ENCODE measurements around the gene OR10A6. TPM values are rescaled to one million over a fixed set of nuclear protein-coding genes. Genes with fewer than 3 reads are reported as not detected.

OR10A6 gene, protein sequence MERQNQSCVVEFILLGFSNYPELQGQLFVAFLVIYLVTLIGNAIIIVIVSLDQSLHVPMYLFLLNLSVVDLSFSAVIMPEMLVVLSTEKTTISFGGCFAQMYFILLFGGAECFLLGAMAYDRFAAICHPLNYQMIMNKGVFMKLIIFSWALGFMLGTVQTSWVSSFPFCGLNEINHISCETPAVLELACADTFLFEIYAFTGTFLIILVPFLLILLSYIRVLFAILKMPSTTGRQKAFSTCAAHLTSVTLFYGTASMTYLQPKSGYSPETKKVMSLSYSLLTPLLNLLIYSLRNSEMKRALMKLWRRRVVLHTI
- polyA plus RNA-seq (2011; rRNA removed) (not detected in 2 replicates), polyA plus RNA-seq (2017; fragmentation: RNase III; extraction: RNeasy Plus Mini Kit Qiagen cat#74134 plus additional on column Dnase treatment) (not detected in 3 replicates), polyA minus RNA-seq (2011; rRNA and poly(A)+ RNA removed) (not detected in 2 replicates)
- not detected in 2 replicates for polyA plus RNA-seq (2012; cell fraction: cytosol; rRNA removed)
- polyA plus RNA-seq (2012; cell fraction: nucleus; rRNA removed), result not detected in 2 replicates

DNA sequence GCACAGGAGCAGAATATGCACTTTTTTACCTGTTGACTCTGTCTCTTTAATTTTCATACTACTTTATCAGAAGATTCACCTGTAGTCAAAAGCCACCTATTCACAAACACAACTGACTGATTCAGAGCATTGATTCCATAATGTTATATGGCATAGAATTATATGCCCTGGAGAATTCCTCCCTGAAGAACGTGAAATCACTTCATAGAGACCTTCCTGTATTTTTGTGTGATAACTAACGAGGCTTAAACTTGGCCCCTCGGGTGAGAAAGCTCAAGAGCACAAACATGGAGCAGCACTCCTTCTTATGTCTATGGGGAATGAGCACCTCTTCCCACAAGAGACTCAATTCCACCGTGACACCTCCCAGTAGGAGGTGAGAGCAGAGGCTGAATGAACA is at the start of gene OR10A6:
Gene OR10A6 (minus strand): TSS at position 101 of the 400 bp plus-strand sequence. CDS start 2,606 bp downstream, outside the sequence.
- no peak within 1 kb of the TSS for H3K4me2 ChIP-seq
- POLR2A ChIA-PET, result no interaction called here
- no peaks in the 10 kb centered on the region for H3K9me3 ChIP-seq
- no peak within 1 kb of the TSS for H3K27ac ChIP-seq
- H3K4me1 ChIP-seq, result no peaks in the 10 kb centered on the region
- no peak within 1 kb of the TSS for H3K4me3 ChIP-seq
- no peak for DNase-seq (ENCODE audit: low read depth in 1 of 2, low spot score in 1 of 2)
- FAIRE-seq, result no peak
- ATAC-seq, result no peak
- TF ChIP-seq ZSCAN20 (CRISPR knock-in tag; IDR thresholded peaks at IDR 0.05), result no peak
- TF ChIP-seq, protein P1, sequence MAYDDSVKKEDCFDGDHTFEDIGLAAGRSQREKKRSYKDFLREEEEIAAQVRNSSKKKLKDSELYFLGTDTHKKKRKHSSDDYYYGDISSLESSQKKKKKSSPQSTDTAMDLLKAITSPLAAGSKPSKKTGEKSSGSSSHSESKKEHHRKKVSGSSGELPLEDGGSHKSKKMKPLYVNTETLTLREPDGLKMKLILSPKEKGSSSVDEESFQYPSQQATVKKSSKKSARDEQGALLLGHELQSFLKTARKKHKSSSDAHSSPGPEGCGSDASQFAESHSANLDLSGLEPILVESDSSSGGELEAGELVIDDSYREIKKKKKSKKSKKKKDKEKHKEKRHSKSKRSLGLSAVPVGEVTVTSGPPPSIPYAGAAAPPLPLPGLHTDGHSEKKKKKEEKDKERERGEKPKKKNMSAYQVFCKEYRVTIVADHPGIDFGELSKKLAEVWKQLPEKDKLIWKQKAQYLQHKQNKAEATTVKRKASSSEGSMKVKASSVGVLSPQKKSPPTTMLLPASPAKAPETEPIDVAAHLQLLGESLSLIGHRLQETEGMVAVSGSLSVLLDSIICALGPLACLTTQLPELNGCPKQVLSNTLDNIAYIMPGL (CRISPR knock-in tag; IDR thresholded peaks at IDR 0.05; ENCODE audit: borderline replicate concordance), result no peak
- TF ChIP-seq, protein P2, sequence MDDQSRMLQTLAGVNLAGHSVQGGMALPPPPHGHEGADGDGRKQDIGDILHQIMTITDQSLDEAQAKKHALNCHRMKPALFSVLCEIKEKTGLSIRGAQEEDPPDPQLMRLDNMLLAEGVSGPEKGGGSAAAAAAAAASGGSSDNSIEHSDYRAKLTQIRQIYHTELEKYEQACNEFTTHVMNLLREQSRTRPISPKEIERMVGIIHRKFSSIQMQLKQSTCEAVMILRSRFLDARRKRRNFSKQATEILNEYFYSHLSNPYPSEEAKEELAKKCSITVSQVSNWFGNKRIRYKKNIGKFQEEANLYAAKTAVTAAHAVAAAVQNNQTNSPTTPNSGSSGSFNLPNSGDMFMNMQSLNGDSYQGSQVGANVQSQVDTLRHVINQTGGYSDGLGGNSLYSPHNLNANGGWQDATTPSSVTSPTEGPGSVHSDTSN (IDR thresholded peaks at IDR 0.05), result no peak
- 4% methylated on average over 4 of the region's 4 CpGs for WGBS (ENCODE audit: missing lambda C conversion rate)
- CTCF ChIA-PET, result no interaction called here

DNA sequence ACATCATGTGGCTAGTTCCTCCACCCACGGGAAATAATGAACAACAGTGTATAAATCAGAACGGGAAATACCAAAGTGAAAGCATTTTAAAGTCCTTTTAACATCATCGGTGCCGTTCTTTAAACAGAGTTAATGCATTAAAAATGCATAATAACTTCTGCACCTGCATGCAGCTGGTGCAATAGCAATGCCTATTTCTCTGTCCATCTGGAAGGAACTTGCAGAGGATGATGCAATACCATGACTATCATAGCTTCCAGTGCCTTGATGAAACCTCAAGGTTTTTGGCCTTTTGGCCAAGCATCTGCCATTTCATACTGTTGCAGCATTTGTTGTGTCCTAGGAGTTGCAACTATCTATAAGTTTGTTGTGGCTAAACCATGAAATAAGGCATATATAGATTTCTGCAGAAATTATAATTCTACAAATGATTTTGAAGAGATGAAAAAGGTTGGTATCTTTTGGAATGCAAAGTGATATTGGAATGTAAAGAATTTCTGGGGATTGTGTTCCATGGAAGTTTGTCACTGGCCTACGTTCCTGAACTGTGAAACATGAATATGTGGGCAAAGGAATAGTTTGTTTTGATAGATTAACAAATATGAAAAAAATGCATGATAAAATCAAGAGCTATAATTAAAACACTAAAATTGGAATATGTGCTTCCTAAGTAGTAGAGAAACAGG is 46.3 kb upstream of the OR10A6 start:
- ATAC-seq (peak; percentile 36 to 50; a peak in 3 of 6 replicates), FAIRE-seq (no peak), DNase-seq (ENCODE audit: low read depth in 1 of 2, low spot score in 1 of 2) (peak in 1 of 2 experiments; percentile 24)
- no peaks in the 10 kb centered on the region for H3K9me3 ChIP-seq
- POLR2A ChIA-PET, result interaction anchor here (1.4 kb wide), 1 partner anchor 10 kb away, joined by 7 read pairs; the partner anchor contains the start of gene EIF3F
- no peak overlapping the region for H3K4me3 ChIP-seq
- peak overlapping the region; percentile 34 to 71; a peak in 5 of 6 replicates for H3K27ac ChIP-seq
- H3K4me2 ChIP-seq, result peak overlapping the region; percentile 69
- 7% methylated on average over 5 of the region's 5 CpGs for WGBS (ENCODE audit: missing lambda C conversion rate)
- TF ChIP-seq JUN (IDR thresholded peaks at IDR 0.05) (0 out of 5 replicates have a peak, but pooled peaks of 1 of the 2 experiments have one; percentile 16), CEBPB (IDR thresholded peaks at IDR 0.05) (peak; percentile 67 to 88), MYC (IDR thresholded peaks at IDR 0.05; ENCODE audit: borderline replicate concordance, low read length) (no peak), CHD2 (IDR thresholded peaks at IDR 0.05; ENCODE audit: low read length, partially characterized antibody) (no peak), ZC3H11A (IDR thresholded peaks at IDR 0.05) (no peak), TFCP2L1 (CRISPR knock-in tag; IDR thresholded peaks at IDR 0.05) (no peak), NR3C1 (IDR thresholded peaks at IDR 0.05) (no peak), TP53 (CRISPR knock-in tag; IDR thresholded peaks at IDR 0.05) (no peak), HOXB5 (CRISPR knock-in tag; IDR thresholded peaks at IDR 0.05) (no peak), JUNB (IDR thresholded peaks at IDR 0.05) (no peak), MAZ (IDR thresholded peaks at IDR 0.05; ENCODE audit: borderline replicate concordance, low read depth, low read length) (no peak), POLR2AphosphoS2 (conservative IDR thresholded peaks at IDR 0.05; ENCODE audit: low read length) (no peak)
- TF ChIP-seq, protein P3, sequence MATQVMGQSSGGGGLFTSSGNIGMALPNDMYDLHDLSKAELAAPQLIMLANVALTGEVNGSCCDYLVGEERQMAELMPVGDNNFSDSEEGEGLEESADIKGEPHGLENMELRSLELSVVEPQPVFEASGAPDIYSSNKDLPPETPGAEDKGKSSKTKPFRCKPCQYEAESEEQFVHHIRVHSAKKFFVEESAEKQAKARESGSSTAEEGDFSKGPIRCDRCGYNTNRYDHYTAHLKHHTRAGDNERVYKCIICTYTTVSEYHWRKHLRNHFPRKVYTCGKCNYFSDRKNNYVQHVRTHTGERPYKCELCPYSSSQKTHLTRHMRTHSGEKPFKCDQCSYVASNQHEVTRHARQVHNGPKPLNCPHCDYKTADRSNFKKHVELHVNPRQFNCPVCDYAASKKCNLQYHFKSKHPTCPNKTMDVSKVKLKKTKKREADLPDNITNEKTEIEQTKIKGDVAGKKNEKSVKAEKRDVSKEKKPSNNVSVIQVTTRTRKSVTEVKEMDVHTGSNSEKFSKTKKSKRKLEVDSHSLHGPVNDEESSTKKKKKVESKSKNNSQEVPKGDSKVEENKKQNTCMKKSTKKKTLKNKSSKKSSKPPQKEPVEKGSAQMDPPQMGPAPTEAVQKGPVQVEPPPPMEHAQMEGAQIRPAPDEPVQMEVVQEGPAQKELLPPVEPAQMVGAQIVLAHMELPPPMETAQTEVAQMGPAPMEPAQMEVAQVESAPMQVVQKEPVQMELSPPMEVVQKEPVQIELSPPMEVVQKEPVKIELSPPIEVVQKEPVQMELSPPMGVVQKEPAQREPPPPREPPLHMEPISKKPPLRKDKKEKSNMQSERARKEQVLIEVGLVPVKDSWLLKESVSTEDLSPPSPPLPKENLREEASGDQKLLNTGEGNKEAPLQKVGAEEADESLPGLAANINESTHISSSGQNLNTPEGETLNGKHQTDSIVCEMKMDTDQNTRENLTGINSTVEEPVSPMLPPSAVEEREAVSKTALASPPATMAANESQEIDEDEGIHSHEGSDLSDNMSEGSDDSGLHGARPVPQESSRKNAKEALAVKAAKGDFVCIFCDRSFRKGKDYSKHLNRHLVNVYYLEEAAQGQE (IDR thresholded peaks at IDR 0.05), result no peak
- TF ChIP-seq, protein P4, sequence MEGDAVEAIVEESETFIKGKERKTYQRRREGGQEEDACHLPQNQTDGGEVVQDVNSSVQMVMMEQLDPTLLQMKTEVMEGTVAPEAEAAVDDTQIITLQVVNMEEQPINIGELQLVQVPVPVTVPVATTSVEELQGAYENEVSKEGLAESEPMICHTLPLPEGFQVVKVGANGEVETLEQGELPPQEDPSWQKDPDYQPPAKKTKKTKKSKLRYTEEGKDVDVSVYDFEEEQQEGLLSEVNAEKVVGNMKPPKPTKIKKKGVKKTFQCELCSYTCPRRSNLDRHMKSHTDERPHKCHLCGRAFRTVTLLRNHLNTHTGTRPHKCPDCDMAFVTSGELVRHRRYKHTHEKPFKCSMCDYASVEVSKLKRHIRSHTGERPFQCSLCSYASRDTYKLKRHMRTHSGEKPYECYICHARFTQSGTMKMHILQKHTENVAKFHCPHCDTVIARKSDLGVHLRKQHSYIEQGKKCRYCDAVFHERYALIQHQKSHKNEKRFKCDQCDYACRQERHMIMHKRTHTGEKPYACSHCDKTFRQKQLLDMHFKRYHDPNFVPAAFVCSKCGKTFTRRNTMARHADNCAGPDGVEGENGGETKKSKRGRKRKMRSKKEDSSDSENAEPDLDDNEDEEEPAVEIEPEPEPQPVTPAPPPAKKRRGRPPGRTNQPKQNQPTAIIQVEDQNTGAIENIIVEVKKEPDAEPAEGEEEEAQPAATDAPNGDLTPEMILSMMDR (IDR thresholded peaks at IDR 0.05), result no peak
- TF ChIP-seq, protein P5, sequence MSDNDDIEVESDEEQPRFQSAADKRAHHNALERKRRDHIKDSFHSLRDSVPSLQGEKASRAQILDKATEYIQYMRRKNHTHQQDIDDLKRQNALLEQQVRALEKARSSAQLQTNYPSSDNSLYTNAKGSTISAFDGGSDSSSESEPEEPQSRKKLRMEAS (IDR thresholded peaks at IDR 0.05), result no peak
- H3K4me1 ChIP-seq, result peaks cover 11% of the 10 kb centered on the region
- CTCF ChIA-PET, result interaction anchor here (0.6 to 2.3 kb wide), 4 partner anchors 9 to 122 kb away, joined by 3 to 16 read pairs (median 4); partner anchors contain the start of gene EIF3F
